Loucy (cell line): ENCODE data around the gene NXNL1.

ENCODE experiments used
- H2AFZ ChIP-seq: fragments of 200-600 bp; sonication (generic); 2 replicates; pipeline ENCODE4 v1.6.0; 2016; ENCODE audit warnings: antibody characterized with exemption, mild to moderate bottlenecking, low read length, moderate library complexity
- H3F3A ChIP-seq: fragments of 200-600 bp; 2 replicates; pipeline ENCODE4 v1.6.0; 2016; ENCODE audit warnings: antibody characterized with exemption, low read depth, mild to moderate bottlenecking
- H3K27me3 ChIP-seq: fragments of 200-600 bp; sonication (generic); 2 replicates; pipeline ENCODE4 v1.6.1; 2014; ENCODE audit warnings: low read length, mild to moderate bottlenecking; ENCODE audit not compliant: insufficient read depth, poor library complexity, severe bottlenecking
- H3K36me3 ChIP-seq: fragments of 200-600 bp; sonication (generic); 2 replicates; pipeline ENCODE4 v1.6.1; 2016; ENCODE audit warnings: low read length; ENCODE audit not compliant: insufficient read depth
- H3K4me1 ChIP-seq: fragments of 200-600 bp; sonication (generic); 2 replicates; pipeline ENCODE4 v1.5.1; 2014; ENCODE audit warnings: low read length, mild to moderate bottlenecking; ENCODE audit not compliant: insufficient read depth, poor library complexity, severe bottlenecking
- H3K4me2 ChIP-seq: fragments of 200-600 bp; sonication (generic); 2 replicates; pipeline ENCODE4 v1.6.0; 2014; ENCODE audit warnings: antibody characterized with exemption, low read length, low read depth, mild to moderate bottlenecking; ENCODE audit not compliant: poor library complexity, severe bottlenecking
- H3K4me3 ChIP-seq: fragments of 200-600 bp; sonication (generic); 2 replicates; pipeline ENCODE4 v1.5.1; 2014; ENCODE audit warnings: low read length, mild to moderate bottlenecking, mixed read lengths; ENCODE audit not compliant: poor library complexity, severe bottlenecking
- H3K79me2 ChIP-seq: fragments of 200-600 bp; sonication (generic); 2 replicates; pipeline ENCODE4 v1.6.1; 2014; ENCODE audit warnings: low read length; ENCODE audit not compliant: insufficient read depth
- H3K9ac ChIP-seq: fragments of 200-600 bp; sonication (generic); 2 replicates; pipeline ENCODE4 v1.6.0; 2014; ENCODE audit warnings: mild to moderate bottlenecking, low read depth, low read length, moderate library complexity; ENCODE audit not compliant: poor library complexity, severe bottlenecking
- H3K9me2 ChIP-seq: fragments of 200-600 bp; sonication (generic); replicated peaks from 2 replicates; pipeline ENCODE4 v1.6.1; 2016; ENCODE audit warnings: low read depth, low read length, mixed read lengths
- H3K9me3 ChIP-seq: fragments of 200-600 bp; sonication (generic); 2 replicates; pipeline ENCODE4 v1.6.1; 2014; ENCODE audit warnings: mild to moderate bottlenecking, antibody characterized with exemption, low read length, low read depth; ENCODE audit not compliant: insufficient read depth
- H4K20me1 ChIP-seq: fragments of 200-600 bp; sonication (generic); 2 replicates; pipeline ENCODE4 v1.6.0; 2014; ENCODE audit warnings: antibody characterized with exemption, low read length, mild to moderate bottlenecking; ENCODE audit not compliant: insufficient read depth, poor library complexity, severe bottlenecking
- EZH2phosphoT487 ChIP-seq: fragments of 200-600 bp; IDR thresholded peaks from 2 replicates; pipeline ENCODE4 v1.6.1; 2018; ENCODE audit warnings: antibody characterized with exemption, mild to moderate bottlenecking, moderate library complexity, borderline replicate concordance
- TF ChIP-seq, protein P1 (sequence below): fragments of 200-600 bp; sonication (generic); conservative IDR thresholded peaks from 2 replicates; pipeline ENCODE4 v1.5.1; 2014; ENCODE audit warnings: mild to moderate bottlenecking, antibody characterized with exemption, low read length

Gene NXNL1

DNA sequence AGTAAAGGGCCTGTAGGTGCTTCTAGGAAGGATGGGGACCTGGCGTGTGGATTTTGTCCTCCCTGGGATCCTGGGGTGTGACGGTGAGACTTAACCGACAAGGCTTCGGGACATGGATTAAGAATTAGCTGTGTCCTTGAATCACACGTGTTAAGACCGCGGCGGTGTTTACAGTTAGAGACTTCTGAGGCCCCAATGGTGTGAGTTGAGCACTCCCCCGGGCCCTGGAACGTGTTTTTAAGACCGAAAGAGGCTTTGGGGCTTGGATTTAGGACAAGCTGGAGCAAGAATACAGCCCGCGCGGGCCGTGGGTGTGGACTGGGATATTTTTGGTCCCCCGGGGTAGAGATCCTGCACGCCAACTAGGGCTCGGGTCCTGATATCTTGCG, 8.4 kb upstream of the NXNL1 start:
- H3K27me3 ChIP-seq = no peaks in the 10 kb centered on the region

DNA sequence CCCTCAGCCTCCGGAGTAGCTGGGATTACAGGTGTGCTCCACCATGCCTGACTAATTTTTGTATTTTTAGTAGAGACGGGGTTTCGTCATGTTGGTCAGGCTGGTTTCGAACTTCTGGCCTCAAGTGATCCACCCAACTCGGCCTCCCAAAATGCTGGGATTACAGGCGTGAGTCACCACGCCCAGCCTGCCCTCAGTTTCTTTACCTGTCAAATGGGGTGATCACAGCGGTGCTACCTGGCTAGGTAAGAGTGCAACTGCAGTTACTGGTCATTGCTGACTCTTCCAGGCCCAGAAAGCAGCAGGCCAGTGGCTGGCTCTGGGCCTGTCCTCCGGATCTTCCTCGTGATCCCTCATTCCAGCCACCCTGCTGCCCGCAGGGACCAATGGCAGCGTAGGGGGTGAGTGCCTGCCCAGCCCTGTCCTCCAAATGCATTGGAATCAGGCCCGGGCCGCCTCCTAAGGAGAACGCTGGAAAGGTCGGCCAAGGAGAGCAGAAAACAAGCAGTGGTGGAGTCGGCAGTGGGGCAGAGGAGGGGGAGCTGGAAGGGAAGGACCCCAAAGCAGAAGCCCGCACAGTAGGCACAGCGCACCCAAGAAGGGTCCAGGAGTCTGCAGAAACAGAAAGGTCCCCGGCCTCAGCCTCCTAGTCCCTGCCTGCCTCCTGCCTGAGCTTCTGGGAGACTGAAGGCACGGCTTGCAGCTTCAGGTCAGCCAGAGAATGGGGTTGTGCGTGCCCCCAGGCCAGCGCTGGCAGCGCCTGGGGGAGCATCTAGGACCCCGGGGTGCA, 7.8 kb upstream of the NXNL1 start:
- H3K9me3 ChIP-seq = no peaks in the 10 kb centered on the region
- peak overlapping the region; percentile 82 for H3K4me3 ChIP-seq
- H3F3A ChIP-seq = no peaks in the 10 kb centered on the region; the same call in 1 of the 2 replicates
- H3K4me2 ChIP-seq = peak overlapping the region; percentile 78
- H4K20me1 ChIP-seq = no peaks in the 10 kb centered on the region
- no peaks in the 10 kb centered on the region for H3K27me3 ChIP-seq
- H2AFZ ChIP-seq = peak overlapping the region; percentile 98; the same call in 1 of the 2 replicates
- peaks cover 3% of the 10 kb centered on the region; the same call in 1 of the 2 replicates for H3K79me2 ChIP-seq
- no peaks in the 10 kb centered on the region for H3K9me2 ChIP-seq
- TF ChIP-seq, protein P1, sequence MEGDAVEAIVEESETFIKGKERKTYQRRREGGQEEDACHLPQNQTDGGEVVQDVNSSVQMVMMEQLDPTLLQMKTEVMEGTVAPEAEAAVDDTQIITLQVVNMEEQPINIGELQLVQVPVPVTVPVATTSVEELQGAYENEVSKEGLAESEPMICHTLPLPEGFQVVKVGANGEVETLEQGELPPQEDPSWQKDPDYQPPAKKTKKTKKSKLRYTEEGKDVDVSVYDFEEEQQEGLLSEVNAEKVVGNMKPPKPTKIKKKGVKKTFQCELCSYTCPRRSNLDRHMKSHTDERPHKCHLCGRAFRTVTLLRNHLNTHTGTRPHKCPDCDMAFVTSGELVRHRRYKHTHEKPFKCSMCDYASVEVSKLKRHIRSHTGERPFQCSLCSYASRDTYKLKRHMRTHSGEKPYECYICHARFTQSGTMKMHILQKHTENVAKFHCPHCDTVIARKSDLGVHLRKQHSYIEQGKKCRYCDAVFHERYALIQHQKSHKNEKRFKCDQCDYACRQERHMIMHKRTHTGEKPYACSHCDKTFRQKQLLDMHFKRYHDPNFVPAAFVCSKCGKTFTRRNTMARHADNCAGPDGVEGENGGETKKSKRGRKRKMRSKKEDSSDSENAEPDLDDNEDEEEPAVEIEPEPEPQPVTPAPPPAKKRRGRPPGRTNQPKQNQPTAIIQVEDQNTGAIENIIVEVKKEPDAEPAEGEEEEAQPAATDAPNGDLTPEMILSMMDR = no peak
- TF ChIP-seq EZH2phosphoT487 = no peak
- peaks cover 25% of the 10 kb centered on the region for H3K4me1 ChIP-seq
- H3K9ac ChIP-seq = no peak overlapping the region
- no peaks in the 10 kb centered on the region for H3K36me3 ChIP-seq

More for the DNA sequence above, 8.4 kb upstream of the NXNL1 start:
- Histone ChIP-seq H3F3A (no peaks in the 10 kb centered on the region; the same call in 1 of the 2 replicates), H3K9ac (peak overlapping the region; percentile 55), H3K36me3 (no peaks in the 10 kb centered on the region), H3K4me2 (peak overlapping the region; percentile 78), H3K79me2 (peaks cover 3% of the 10 kb centered on the region; the same call in 1 of the 2 replicates), H4K20me1 (no peaks in the 10 kb centered on the region), H2AFZ (peak overlapping the region; percentile 98), H3K4me3 (peak overlapping the region; percentile 82), H3K9me2 (no peaks in the 10 kb centered on the region), H3K9me3 (no peaks in the 10 kb centered on the region), H3K4me1 (peaks cover 25% of the 10 kb centered on the region)
- TF ChIP-seq EZH2phosphoT487 = no peak
- TF ChIP-seq, protein P1 = no peak

DNA sequence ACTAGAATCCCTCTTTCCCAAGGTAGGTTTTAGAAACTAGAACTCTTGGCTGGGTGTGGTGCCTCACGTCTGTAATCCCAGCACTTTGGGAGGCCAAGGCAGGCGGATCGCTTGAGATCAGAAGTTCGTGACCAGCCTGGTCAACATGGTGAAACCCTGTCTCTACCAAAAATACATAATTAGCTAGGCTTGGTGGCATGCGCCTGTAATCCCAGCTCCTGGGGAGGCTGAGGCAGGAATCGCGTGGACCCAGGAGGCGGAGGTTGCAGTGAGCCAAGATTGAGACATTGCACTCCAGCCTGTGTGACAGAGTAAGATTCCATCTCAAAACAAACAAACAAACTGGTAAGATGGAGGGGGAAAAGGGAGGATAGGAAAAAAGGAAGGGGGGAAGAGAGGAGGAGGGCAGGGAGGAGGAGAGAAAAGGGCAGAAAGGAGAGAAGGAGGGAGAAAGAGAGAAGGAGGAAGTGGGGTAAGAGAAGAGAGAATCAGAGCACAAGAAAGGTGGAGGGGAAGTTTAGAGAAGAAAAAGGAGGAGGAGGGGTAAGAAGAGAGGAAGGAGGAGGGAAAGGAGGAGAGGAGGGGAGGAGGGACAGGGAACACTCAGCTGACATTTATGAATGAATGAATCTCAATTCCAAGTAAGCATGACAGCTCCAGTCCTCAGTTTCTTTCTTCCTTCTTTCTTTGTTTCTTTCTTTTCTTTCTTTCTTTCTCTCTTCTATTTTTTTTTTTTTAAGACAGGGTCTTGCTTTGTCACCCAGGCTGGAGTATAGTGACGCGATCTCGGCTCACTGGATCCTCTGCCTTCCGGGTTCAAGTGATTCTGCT, 7.0 kb upstream of the NXNL1 start:
- no peak overlapping the region for H3K4me3 ChIP-seq
- H3K9me2 ChIP-seq = no peaks in the 10 kb centered on the region
- peaks cover 17% of the 10 kb centered on the region for H3K4me1 ChIP-seq
- TF ChIP-seq, protein P1 = no peak
- TF ChIP-seq EZH2phosphoT487 = no peak
- H4K20me1 ChIP-seq = no peaks in the 10 kb centered on the region
- no peaks in the 10 kb centered on the region for H3F3A ChIP-seq
- H3K27me3 ChIP-seq = no peaks in the 10 kb centered on the region
- H3K9me3 ChIP-seq = no peaks in the 10 kb centered on the region
- no peaks in the 10 kb centered on the region for H3K36me3 ChIP-seq
- peaks cover 3% of the 10 kb centered on the region; the same call in 1 of the 2 replicates for H3K79me2 ChIP-seq
- H3K4me2 ChIP-seq = no peak overlapping the region
- no peak overlapping the region for H2AFZ ChIP-seq
- no peak overlapping the region for H3K9ac ChIP-seq
